MM.1S (cell line): ENCODE results near the gene PPP4R1.

Experiments used
- DNase-seq: peaks from one replicate; pipeline ENCODE4 v3.0.0-alpha.2; 2015
- H2AFZ ChIP-seq: fragments of 300-600 bp; sonication (generic); 2 replicates; pipeline ENCODE4 v1.6.0; 2016; ENCODE audit warnings: antibody characterized with exemption, low read length
- H3F3A ChIP-seq: fragments of 300-600 bp; sonication (generic); 2 replicates; pipeline ENCODE4 v1.6.1; 2016; ENCODE audit warnings: mild to moderate bottlenecking, antibody characterized with exemption, low read length, moderate library complexity, mixed read lengths; ENCODE audit not compliant: insufficient read depth
- H3K27ac ChIP-seq: fragments of 300-600 bp; sonication (generic); 2 replicates; pipeline ENCODE4 v1.5.1; 2016; ENCODE audit warnings: mild to moderate bottlenecking, low read length
- H3K27me3 ChIP-seq: fragments of 300-600 bp; sonication (generic); replicated peaks from 2 replicates; pipeline ENCODE4 v1.6.0; 2016; ENCODE audit warnings: low read length; ENCODE audit not compliant: insufficient read depth
- H3K36me3 ChIP-seq: fragments of 300-600 bp; sonication (generic); replicated peaks from 2 replicates; pipeline ENCODE4 v1.6.1; 2016; ENCODE audit warnings: mild to moderate bottlenecking, low read length, mixed read lengths; ENCODE audit not compliant: insufficient read depth
- H3K4me1 ChIP-seq: fragments of 300-600 bp; sonication (generic); 2 replicates; pipeline ENCODE4 v1.6.1; 2016; ENCODE audit warnings: low read length, mixed read lengths
- H3K4me2 ChIP-seq: fragments of 300-600 bp; sonication (generic); 2 replicates; pipeline ENCODE4 v1.6.0; 2016; ENCODE audit warnings: low read depth, low read length
- H3K4me3 ChIP-seq: fragments of 300-600 bp; sonication (generic); 2 replicates; pipeline ENCODE4 v1.5.1; 2016; ENCODE audit warnings: low read length, mixed read lengths
- H3K79me2 ChIP-seq: fragments of 300-600 bp; sonication (generic); 2 replicates; pipeline ENCODE4 v1.6.1; 2016; ENCODE audit warnings: mixed run types, low read length, mixed read lengths
- H3K9ac ChIP-seq: fragments of 300-600 bp; sonication (generic); 2 replicates; pipeline ENCODE4 v1.6.1; 2016; ENCODE audit warnings: low read length, mixed read lengths
- H3K9me2 ChIP-seq: fragments of 300-600 bp; sonication (generic); replicated peaks from 2 replicates; pipeline ENCODE4 v1.6.1; 2016; ENCODE audit warnings: mild to moderate bottlenecking, low read length, mixed read lengths; ENCODE audit not compliant: insufficient read depth
- H3K9me3 ChIP-seq: fragments of 300-600 bp; sonication (generic); replicated peaks from 2 replicates; pipeline ENCODE4 v1.6.1; 2016; ENCODE audit warnings: mild to moderate bottlenecking, low read length, mixed read lengths; ENCODE audit not compliant: insufficient read depth
- H4K20me1 ChIP-seq: fragments of 300-600 bp; sonication (generic); 2 replicates; pipeline ENCODE4 v1.6.1; 2016; ENCODE audit warnings: mild to moderate bottlenecking, low read length, moderate library complexity, mixed read lengths; ENCODE audit not compliant: insufficient read depth
- EZH2 ChIP-seq: fragments of 300-600 bp; sonication (generic); optimal IDR thresholded peaks from 2 replicates; pipeline ENCODE3; 2017; ENCODE audit warnings: low read depth, mild to moderate bottlenecking, antibody characterized with exemption, low read length, mixed read lengths
- EZH2phosphoT487 ChIP-seq: fragments of 300-600 bp; sonication (generic); IDR thresholded peaks from 2 replicates; pipeline ENCODE4 v1.6.1; 2018; ENCODE audit warnings: antibody characterized with exemption, low read length
- TF ChIP-seq, protein P1 (sequence below): fragments of 300-600 bp; sonication (generic); IDR thresholded peaks from 2 replicates; pipeline ENCODE4 v1.5.1; 2016; ENCODE audit warnings: antibody characterized with exemption, low read length, mixed read lengths

Gene PPP4R1

GRCh38 chr18:9559253-9559652 lies 55.1 kb downstream of the PPP4R1 start:
- no peaks in the 10 kb centered on the region for H3K9me3 ChIP-seq
- no peaks in the 10 kb centered on the region for H4K20me1 ChIP-seq
- no peak for DNase-seq
- no peak overlapping the region for H3K27ac ChIP-seq
- H3K79me2 ChIP-seq = no peaks in the 10 kb centered on the region
- H3F3A ChIP-seq = no peaks in the 10 kb centered on the region
- H3K36me3 ChIP-seq = no peaks in the 10 kb centered on the region; the same call in 1 of the 2 replicates
- no peak overlapping the region for H3K4me3 ChIP-seq
- no peak overlapping the region for H2AFZ ChIP-seq
- no peak overlapping the region for H3K9ac ChIP-seq
- no peaks in the 10 kb centered on the region for H3K9me2 ChIP-seq
- no peaks in the 10 kb centered on the region for H3K27me3 ChIP-seq
- H3K4me1 ChIP-seq = no peaks in the 10 kb centered on the region
- no peak for TF ChIP-seq EZH2phosphoT487
- TF ChIP-seq, protein P1, sequence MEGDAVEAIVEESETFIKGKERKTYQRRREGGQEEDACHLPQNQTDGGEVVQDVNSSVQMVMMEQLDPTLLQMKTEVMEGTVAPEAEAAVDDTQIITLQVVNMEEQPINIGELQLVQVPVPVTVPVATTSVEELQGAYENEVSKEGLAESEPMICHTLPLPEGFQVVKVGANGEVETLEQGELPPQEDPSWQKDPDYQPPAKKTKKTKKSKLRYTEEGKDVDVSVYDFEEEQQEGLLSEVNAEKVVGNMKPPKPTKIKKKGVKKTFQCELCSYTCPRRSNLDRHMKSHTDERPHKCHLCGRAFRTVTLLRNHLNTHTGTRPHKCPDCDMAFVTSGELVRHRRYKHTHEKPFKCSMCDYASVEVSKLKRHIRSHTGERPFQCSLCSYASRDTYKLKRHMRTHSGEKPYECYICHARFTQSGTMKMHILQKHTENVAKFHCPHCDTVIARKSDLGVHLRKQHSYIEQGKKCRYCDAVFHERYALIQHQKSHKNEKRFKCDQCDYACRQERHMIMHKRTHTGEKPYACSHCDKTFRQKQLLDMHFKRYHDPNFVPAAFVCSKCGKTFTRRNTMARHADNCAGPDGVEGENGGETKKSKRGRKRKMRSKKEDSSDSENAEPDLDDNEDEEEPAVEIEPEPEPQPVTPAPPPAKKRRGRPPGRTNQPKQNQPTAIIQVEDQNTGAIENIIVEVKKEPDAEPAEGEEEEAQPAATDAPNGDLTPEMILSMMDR = no peak
- TF ChIP-seq EZH2 = no peak
- H3K4me2 ChIP-seq = no peak overlapping the region

DNA sequence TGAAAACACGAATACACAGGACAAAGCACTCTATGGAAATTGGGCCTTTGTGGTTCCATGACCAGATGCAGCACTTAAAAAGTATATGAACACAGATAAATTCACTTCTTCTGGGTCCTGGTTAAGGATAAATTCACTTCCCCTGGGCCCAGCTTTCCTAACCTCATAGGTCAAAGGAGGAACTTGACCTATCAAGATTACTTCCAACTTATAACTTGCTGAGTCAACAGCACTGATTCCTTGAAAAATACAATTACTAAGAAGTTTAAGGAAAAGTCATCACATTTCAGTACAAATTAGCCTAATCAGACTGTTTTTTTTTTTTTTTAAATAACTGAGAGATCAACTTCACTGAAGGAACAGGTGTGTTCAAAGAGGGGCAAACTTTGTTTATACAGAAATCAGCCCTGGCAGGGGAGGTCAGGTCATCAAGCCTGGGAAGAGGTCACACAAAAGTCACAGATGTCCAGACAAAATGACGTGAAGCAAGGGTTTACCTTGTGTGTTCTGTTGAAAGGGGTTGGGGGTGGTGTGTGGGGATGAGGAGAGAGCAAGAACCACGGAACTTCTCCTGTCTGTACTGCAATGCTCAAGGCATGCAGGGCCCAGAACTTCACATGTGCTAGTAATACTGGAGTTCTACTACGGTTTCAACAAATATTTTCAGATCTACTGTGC lies 55.8 kb downstream of the PPP4R1 start:
- H3K4me2 ChIP-seq = no peak overlapping the region
- H3K9ac ChIP-seq = no peak overlapping the region
- no peaks in the 10 kb centered on the region for H3F3A ChIP-seq
- H2AFZ ChIP-seq = no peak overlapping the region
- H3K4me3 ChIP-seq = no peak overlapping the region
- H3K79me2 ChIP-seq = no peaks in the 10 kb centered on the region
- no peaks in the 10 kb centered on the region for H3K4me1 ChIP-seq
- no peaks in the 10 kb centered on the region; the same call in 1 of the 2 replicates for H3K36me3 ChIP-seq
- H3K27me3 ChIP-seq = no peaks in the 10 kb centered on the region
- no peak overlapping the region for H3K27ac ChIP-seq
- H4K20me1 ChIP-seq = no peaks in the 10 kb centered on the region
- DNase-seq = no peak
- no peaks in the 10 kb centered on the region for H3K9me3 ChIP-seq
- no peaks in the 10 kb centered on the region for H3K9me2 ChIP-seq
- no peak for TF ChIP-seq EZH2
- no peak for TF ChIP-seq EZH2phosphoT487
- TF ChIP-seq, protein P1 = no peak

DNA sequence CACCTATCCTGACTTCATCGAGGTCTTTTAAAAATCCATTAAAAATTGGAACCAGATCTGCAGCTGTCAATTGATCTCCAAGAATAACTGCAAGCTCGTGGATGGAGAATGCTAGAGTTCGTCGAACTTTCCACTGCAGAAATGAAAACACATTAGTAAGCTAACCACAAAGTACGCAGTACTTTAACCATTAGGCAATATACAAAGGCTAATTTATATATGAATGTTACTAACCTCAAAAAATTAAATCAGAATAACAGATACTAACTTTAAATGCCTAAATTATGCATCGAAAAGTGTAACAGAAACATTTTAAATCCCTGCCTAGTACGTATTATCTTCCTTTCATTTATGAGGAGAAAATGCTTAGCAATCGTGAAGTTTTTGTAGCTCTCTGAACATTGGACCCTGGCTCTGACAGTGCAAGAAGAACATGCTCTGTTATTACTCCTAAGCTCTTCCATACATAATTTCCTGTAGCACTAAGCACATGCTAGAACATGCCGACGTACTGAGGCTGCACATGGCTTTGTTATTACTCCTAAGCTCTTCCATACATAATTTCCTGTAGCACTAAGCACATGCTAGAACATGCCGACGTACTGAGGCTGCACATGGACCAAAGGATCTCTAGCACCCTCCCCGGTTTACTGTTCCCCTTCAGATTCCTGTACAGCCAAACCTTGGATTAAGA lies 57.0 kb downstream of the PPP4R1 start:
- Histone ChIP-seq H3K9me3 (no peaks in the 10 kb centered on the region), H3K4me2 (no peak overlapping the region), H3K4me3 (no peak overlapping the region), H4K20me1 (no peaks in the 10 kb centered on the region), H3K36me3 (no peaks in the 10 kb centered on the region; the same call in 1 of the 2 replicates), H3K9me2 (no peaks in the 10 kb centered on the region), H2AFZ (no peak overlapping the region), H3F3A (no peaks in the 10 kb centered on the region), H3K9ac (no peak overlapping the region), H3K27ac (no peak overlapping the region), H3K79me2 (no peaks in the 10 kb centered on the region), H3K27me3 (no peaks in the 10 kb centered on the region), H3K4me1 (no peaks in the 10 kb centered on the region)
- DNase-seq = no peak
- TF ChIP-seq, protein P1 = no peak
